IgD-negative memory B cell (primary cell): ENCODE results near the gene PRKN. TPM values are rescaled to one million over a fixed set of nuclear protein-coding genes. Genes with fewer than 3 reads are reported as not detected.
"Not testable (repeated sequence)": the region's sequence is repeated elsewhere in the genome, so short reads cannot be mapped to it uniquely, and the experiment has no call there.

ENCODE experiments used
- H3K27ac Mint-ChIP-seq, 3 donors: one replicate each; pipeline ENCODE4 v1.8.0; 2020 to 2022; ENCODE audit warnings: mild to moderate bottlenecking in 3 of 3, mixed read lengths in 3 of 3, moderate library complexity in 1 of 3
- H3K27me3 Mint-ChIP-seq: one replicate; pipeline ENCODE4 v1.8.0; 2021; ENCODE audit warnings: mixed read lengths
- H3K36me3 Mint-ChIP-seq: one replicate; pipeline ENCODE4 v1.8.0; 2020; ENCODE audit warnings: mild to moderate bottlenecking, mixed read lengths
- H3K4me1 Mint-ChIP-seq, 3 donors: one replicate each; pipeline ENCODE4 v1.8.0; 2020 to 2022; ENCODE audit warnings: mixed read lengths in 3 of 3, mild to moderate bottlenecking in 1 of 3
- H3K4me3 Mint-ChIP-seq, 4 donors: one replicate each; pipeline ENCODE4 v1.8.0; 2020 to 2022; ENCODE audit warnings: mild to moderate bottlenecking in 4 of 4, mixed read lengths in 4 of 4, moderate library complexity in 3 of 4
- H3K9me3 Mint-ChIP-seq, 3 donors: one replicate each; pipeline ENCODE4 v1.8.0; 2020 to 2021; ENCODE audit warnings: mixed read lengths in 3 of 3, mild to moderate bottlenecking in 1 of 3
- polyA plus RNA-seq: library from polyadenylated mRNA; unstranded; fragments of 300-500 nt; fragmentation: Illumina TruSeq; gene quantifications from one replicate; pipeline ENCODE4 v1.2.3, GENCODE V29; 2021

The PRKN gene
- polyA plus RNA-seq, 1 donor from 2014 or later, result 0.55 TPM

GRCh38 chr6:161503570-161503969 lies 1224.0 kb downstream of the PRKN start:
- Mint-ChIP-seq H3K9me3 (peaks cover 0 to 8% (median 7%) of the 10 kb centered on the region in 3 donors), H3K27me3 (peaks cover 2% of the 10 kb centered on the region), H3K4me1 (peaks cover 0 to 1% (median 0%) of the 10 kb centered on the region in 3 donors), H3K27ac (no peak overlapping the region), H3K36me3 (no peaks in the 10 kb centered on the region), H3K4me3 (no peak overlapping the region)

GRCh38 chr6:161498881-161499280 lies 1228.7 kb downstream of the PRKN start:
- Mint-ChIP-seq H3K36me3 (peaks cover 2% of the 10 kb centered on the region), H3K4me1 (no peaks in the 10 kb centered on the region), H3K27ac (no peak overlapping the region), H3K27me3 (no peaks in the 10 kb centered on the region), H3K9me3 (peaks cover 0 to 5% (median 3%) of the 10 kb centered on the region in 3 donors), H3K4me3 (no peak overlapping the region)

- H3K36me3 Mint-ChIP-seq, result peaks cover 2% of the 10 kb centered on the region
- H3K4me1 Mint-ChIP-seq, result no peaks in the 10 kb centered on the region
- H3K9me3 Mint-ChIP-seq, result peaks cover 0 to 5% (median 3%) of the 10 kb centered on the region in 3 donors
- H3K27ac Mint-ChIP-seq, result no peak overlapping the region
- H3K27me3 Mint-ChIP-seq, result no peaks in the 10 kb centered on the region
- no peak overlapping the region for H3K4me3 Mint-ChIP-seq
Observed at GRCh38 chr6:161498359-161498758, 1229.2 kb downstream of the PRKN start.

GRCh38 chr6:161496941-161497340 lies 1230.6 kb downstream of the PRKN start:
- H3K36me3 Mint-ChIP-seq, result peaks cover 2% of the 10 kb centered on the region
- H3K9me3 Mint-ChIP-seq, result peaks cover 0 to 3% (median 3%) of the 10 kb centered on the region in 3 donors
- no peak overlapping the region for H3K4me3 Mint-ChIP-seq
- H3K27ac Mint-ChIP-seq, result no peak overlapping the region
- no peaks in the 10 kb centered on the region for H3K27me3 Mint-ChIP-seq
- no peaks in the 10 kb centered on the region for H3K4me1 Mint-ChIP-seq

- not testable (repeated sequence) for H3K36me3 Mint-ChIP-seq, H3K9me3 Mint-ChIP-seq, H3K4me3 Mint-ChIP-seq
Observed at GRCh38 chr6:161496271-161496670, 1231.3 kb downstream of the PRKN start.

GRCh38 chr6:161494566-161494965 lies 1233.0 kb downstream of the PRKN start:
- Mint-ChIP-seq H3K36me3 (peaks cover 2% of the 10 kb centered on the region), H3K27ac (no peak overlapping the region), H3K4me3 (no peak overlapping the region), H3K27me3 (no peaks in the 10 kb centered on the region), H3K9me3 (peaks cover 0 to 2% (median 0%) of the 10 kb centered on the region in 3 donors), H3K4me1 (no peaks in the 10 kb centered on the region)

More at GRCh38 chr6:161496271-161496670, 1231.3 kb downstream of the PRKN start:
- not testable (repeated sequence) for H3K4me1 Mint-ChIP-seq, H3K27ac Mint-ChIP-seq, H3K27me3 Mint-ChIP-seq

GRCh38 chr6:161493576-161494118 lies 1233.9 kb downstream of the PRKN start:
- H3K27me3 Mint-ChIP-seq, result no peaks in the 10 kb centered on the region
- H3K4me3 Mint-ChIP-seq, result no peak overlapping the region
- no peak overlapping the region for H3K27ac Mint-ChIP-seq
- peaks cover 2% of the 10 kb centered on the region for H3K36me3 Mint-ChIP-seq
- peaks cover 0 to 1% (median under 1%) of the 10 kb centered on the region in 3 donors for H3K9me3 Mint-ChIP-seq
- no peaks in the 10 kb centered on the region for H3K4me1 Mint-ChIP-seq

GRCh38 chr6:161489626-161490306 lies 1237.8 kb downstream of the PRKN start:
- Mint-ChIP-seq H3K36me3 (no peaks in the 10 kb centered on the region), H3K4me3 (no peak overlapping the region), H3K27me3 (peaks cover 1% of the 10 kb centered on the region), H3K4me1 (no peaks in the 10 kb centered on the region), H3K27ac (no peak overlapping the region), H3K9me3 (peaks cover 0 to 2% (median 0%) of the 10 kb centered on the region in 3 donors)

- no peaks in the 10 kb centered on the region for H3K36me3 Mint-ChIP-seq
- H3K27me3 Mint-ChIP-seq, result peaks cover 1% of the 10 kb centered on the region
- H3K9me3 Mint-ChIP-seq, result peaks cover 0 to 2% (median 0%) of the 10 kb centered on the region in 3 donors
- no peak overlapping the region for H3K4me3 Mint-ChIP-seq
- H3K4me1 Mint-ChIP-seq, result no peaks in the 10 kb centered on the region
- H3K27ac Mint-ChIP-seq, result no peak overlapping the region
Observed at GRCh38 chr6:161487694-161488093, 1239.9 kb downstream of the PRKN start.

GRCh38 chr6:161487217-161487531 lies 1240.4 kb downstream of the PRKN start:
- no peak overlapping the region for H3K4me3 Mint-ChIP-seq
- no peaks in the 10 kb centered on the region for H3K4me1 Mint-ChIP-seq
- H3K27me3 Mint-ChIP-seq, result peaks cover 1% of the 10 kb centered on the region
- H3K36me3 Mint-ChIP-seq, result no peaks in the 10 kb centered on the region
- peak overlapping the region in 1 of 3 donors; percentile 56 for H3K27ac Mint-ChIP-seq
- peaks cover 0 to 2% (median 0%) of the 10 kb centered on the region in 3 donors for H3K9me3 Mint-ChIP-seq

GRCh38 chr6:161486361-161487216 lies 1241.0 kb downstream of the PRKN start:
- no peak overlapping the region for H3K4me3 Mint-ChIP-seq
- no peaks in the 10 kb centered on the region for H3K36me3 Mint-ChIP-seq
- H3K4me1 Mint-ChIP-seq, result no peaks in the 10 kb centered on the region
- H3K27ac Mint-ChIP-seq, result no peak overlapping the region
- peaks cover 1% of the 10 kb centered on the region for H3K27me3 Mint-ChIP-seq
- peaks cover 0 to 2% (median 0%) of the 10 kb centered on the region in 3 donors for H3K9me3 Mint-ChIP-seq

GRCh38 chr6:161482517-161482858 lies 1245.1 kb downstream of the PRKN start:
- no peaks in the 10 kb centered on the region for H3K36me3 Mint-ChIP-seq
- no peak overlapping the region for H3K27ac Mint-ChIP-seq
- no peaks in the 10 kb centered on the region for H3K4me1 Mint-ChIP-seq
- no peaks in the 10 kb centered on the region for H3K9me3 Mint-ChIP-seq
- H3K4me3 Mint-ChIP-seq, result no peak overlapping the region
- peaks cover 1% of the 10 kb centered on the region for H3K27me3 Mint-ChIP-seq

GRCh38 chr6:161481786-161482516 lies 1245.6 kb downstream of the PRKN start:
- Mint-ChIP-seq H3K4me1 (no peaks in the 10 kb centered on the region), H3K36me3 (no peaks in the 10 kb centered on the region), H3K27ac (no peak overlapping the region)

GRCh38 chr6:161480421-161481155 lies 1247.0 kb downstream of the PRKN start:
- no peak overlapping the region for H3K27ac Mint-ChIP-seq
- no peaks in the 10 kb centered on the region for H3K27me3 Mint-ChIP-seq
- H3K4me1 Mint-ChIP-seq, result no peaks in the 10 kb centered on the region
- H3K9me3 Mint-ChIP-seq, result no peaks in the 10 kb centered on the region
- no peaks in the 10 kb centered on the region for H3K36me3 Mint-ChIP-seq
- H3K4me3 Mint-ChIP-seq, result no peak overlapping the region

More at GRCh38 chr6:161481786-161482516, 1245.6 kb downstream of the PRKN start:
- H3K4me3 Mint-ChIP-seq, result no peak overlapping the region
- H3K27me3 Mint-ChIP-seq, result no peaks in the 10 kb centered on the region
- no peaks in the 10 kb centered on the region for H3K9me3 Mint-ChIP-seq
